Femur (tissue), 1 donor: ENCODE data around the gene PIP5K1A.
A peak's percentile ranks its signal among the peaks of the same experiment; 100 is the strongest.
"Not testable (repeated sequence)": the region's sequence is repeated elsewhere in the genome, so short reads cannot be mapped to it uniquely, and the experiment has no call there.

ENCODE experiments used
- DNase-seq: peaks from one replicate; pipeline ENCODE4 v3.0.0-alpha.2; 2017

The PIP5K1A gene

DNA sequence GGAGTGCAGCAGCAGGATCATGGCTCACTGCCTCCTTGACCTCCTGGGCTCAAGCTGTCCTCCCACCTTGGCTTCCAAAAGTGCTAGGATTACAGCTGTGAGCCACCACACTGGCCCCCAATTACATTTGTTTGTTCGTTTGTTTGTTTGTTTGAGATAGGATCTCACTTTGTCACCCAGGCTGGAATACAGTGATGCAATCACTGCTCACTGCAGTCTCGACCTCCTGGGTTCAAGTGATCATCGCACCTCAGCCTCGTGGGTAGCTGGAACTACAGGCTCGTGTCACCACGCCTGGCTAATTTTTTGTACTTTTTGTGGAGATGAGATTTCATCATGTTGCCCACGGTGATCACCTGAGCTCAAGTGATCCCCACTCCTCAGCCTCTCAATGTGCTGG, 6.3 kb upstream of the PIP5K1A start:
- DNase-seq, result no peak

GRCh38 chr1:151193304-151193703, 5.0 kb upstream of the PIP5K1A start:
- DNase-seq, result no peak

- DNase-seq, result no peak
These were observed 4.5 kb upstream of the PIP5K1A start for GRCh38 chr1:151193856-151194255.

DNA sequence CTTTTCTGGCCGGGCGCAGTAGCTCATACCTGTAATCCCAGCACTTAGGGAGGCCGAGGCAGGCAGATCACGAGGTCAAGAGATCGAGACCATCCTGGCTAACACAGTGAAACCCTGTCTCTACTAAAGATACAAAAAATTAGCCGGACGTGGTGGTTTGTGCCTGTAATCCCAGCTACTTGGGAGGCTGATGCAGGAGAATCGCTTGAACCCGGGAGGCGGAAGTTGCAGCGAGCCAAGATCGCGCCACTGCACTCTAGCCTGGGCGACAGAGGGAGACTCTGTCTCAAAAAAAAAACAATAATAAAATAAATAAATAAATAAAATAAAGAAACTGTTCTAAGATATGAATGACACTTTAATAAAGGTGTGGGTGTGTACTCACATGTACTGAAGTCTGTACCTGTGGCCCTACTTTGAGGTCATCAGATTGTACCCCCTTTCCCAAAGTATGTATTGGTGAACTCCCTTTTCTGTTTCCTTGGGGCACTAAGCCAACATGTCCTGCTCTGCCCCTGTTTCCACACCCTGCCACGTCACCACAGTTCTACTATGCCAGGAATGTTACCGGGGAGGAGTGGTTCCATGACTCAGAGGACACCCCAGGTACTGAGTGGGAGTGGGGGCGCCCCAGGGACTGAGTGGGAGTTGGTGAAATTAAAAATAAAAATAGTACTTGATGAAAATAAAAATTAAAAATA, 3.3 kb upstream of the PIP5K1A start:
- DNase-seq, result not testable (repeated sequence)

- DNase-seq, result peak; percentile 64
These were observed 2.0 kb upstream of the PIP5K1A start for GRCh38 chr1:151196292-151196800.

GRCh38 chr1:151197863-151198253, 494 bp upstream of the PIP5K1A start:
- no peak for DNase-seq

- DNase-seq, result peak; percentile 36
These were observed 1.7 kb downstream of the PIP5K1A start for GRCh38 chr1:151199873-151200581.

GRCh38 chr1:151205381-151205965, 7.1 kb downstream of the PIP5K1A start:
- DNase-seq, result not testable (repeated sequence)

DNA sequence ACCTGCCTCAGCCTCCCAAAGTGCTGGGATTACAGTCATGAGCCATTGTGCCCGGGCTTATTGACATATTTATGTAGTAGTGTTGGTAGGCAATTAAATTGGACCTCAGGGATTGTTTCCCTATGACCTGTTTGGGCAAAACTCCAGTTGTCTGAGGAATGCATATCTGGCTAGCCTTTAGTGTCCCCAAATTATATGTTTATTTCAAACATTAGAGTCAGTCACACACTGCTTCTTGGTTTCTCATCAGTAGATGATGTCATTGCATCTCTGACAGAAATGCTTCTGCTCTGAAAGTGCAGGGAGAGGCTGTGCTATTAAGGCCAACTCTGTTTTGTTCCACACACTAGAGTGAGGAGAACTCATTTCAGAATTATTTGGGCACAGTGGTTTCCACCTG, 12.5 kb downstream of the PIP5K1A start:
- no peak for DNase-seq

GRCh38 chr1:151211972-151212705, 13.8 kb downstream of the PIP5K1A start:
- DNase-seq, result no peak

GRCh38 chr1:151213560-151213959, 15.2 kb downstream of the PIP5K1A start:
- no peak for DNase-seq

DNA sequence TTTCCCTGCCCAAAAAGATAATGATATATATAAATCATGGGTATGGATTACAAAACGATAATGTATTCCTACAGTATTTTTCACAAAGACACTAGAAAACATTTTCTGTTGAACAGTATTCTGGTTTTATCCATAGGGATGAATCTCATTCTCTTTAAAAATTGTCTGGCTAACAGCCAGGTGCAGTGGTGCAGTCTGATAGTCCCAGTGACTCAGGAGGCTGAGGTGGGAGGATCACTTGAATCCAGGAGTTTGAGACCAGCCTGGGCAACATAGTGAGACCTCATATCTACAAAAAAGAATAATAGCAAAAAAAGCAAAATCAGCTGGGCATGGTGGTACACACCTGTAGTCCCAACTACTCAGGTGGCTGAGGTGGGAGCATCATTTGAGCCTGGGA, 23.3 kb downstream of the PIP5K1A start:
- no peak for DNase-seq

- no peak for DNase-seq
These were observed 23.8 kb downstream of the PIP5K1A start for GRCh38 chr1:151222130-151222529.

- no peak for DNase-seq
These were observed 36.9 kb downstream of the PIP5K1A start for GRCh38 chr1:151235235-151235634.

DNA sequence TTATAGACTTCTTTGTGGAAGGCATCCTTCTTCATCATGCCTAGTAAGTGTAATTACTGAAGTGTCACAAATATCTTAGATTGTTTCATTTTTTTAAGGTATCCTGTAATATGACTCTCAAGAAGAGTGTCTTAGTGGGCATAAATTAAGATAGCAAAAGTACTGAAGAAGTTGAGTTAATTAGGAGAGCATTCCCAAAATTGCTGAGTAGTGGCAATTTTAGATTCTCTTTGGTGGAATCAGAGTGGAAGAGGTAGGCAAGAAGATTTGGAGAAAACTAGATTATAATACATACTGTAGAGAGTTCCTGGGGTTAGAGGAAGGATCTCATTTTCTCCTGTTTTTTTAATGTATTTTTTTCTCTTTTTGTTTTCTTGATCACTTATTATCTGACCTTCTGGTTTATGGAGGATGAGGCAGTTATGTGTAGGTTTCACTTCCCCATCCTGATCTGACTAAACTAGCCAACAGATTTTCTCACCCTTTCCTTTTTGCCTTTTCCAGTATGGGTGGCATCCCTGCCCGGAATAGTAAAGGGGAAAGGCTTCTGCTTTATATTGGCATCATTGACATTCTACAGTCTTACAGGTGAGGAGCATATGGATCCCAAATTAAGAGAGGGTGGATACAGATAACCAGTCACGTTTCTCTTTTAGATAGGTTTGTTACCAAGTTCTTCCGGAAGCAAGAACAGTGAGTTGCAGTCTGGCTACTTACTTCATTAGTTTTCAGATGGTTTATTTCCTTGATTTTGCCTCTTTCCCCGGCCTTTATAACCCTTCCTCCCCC, 39.5 kb downstream of the PIP5K1A start:
- no peak for DNase-seq

DNA sequence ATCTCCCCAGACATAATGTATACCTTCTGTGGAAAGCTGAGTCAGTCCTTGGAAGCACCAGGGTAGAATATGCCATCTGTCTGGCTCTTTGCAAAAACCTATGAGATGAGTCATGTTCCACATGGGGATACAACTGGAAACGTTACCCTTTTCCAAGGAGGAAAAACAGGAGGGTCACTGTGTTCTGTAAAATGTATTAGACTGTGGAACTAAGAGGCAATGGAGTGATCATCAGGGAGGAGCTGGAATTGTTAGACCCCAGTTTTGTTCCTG, 40.1 kb downstream of the PIP5K1A start:
- no peak for DNase-seq

- DNase-seq, result no peak
These were observed 44.1 kb downstream of the PIP5K1A start for GRCh38 chr1:151242442-151242841.

DNA sequence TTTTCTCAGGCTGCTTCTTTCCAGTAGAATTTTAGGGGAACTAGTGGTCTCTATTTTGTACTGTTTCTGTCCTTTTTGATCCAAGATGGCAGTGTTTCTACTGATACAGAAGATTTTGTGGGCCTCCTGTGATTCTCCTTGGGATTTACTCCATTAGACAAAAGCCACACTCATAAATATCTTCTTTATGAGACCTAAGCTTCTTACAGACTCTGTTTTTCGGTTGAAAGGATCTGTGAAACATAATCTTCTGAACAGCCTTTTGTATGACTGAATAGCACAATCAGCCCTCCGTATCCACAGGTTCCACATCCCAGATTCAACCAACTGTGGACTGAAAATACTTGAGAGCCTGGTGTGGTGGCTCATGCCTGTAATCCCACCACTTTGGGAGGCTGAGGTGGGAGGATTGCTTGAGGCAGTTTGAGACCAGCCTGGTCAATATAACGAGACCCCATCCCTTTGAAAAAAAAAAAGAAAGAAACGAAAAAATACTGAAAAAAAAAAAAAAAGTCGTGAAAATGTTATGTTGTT, 45.4 kb downstream of the PIP5K1A start:
- DNase-seq, result no peak

DNA sequence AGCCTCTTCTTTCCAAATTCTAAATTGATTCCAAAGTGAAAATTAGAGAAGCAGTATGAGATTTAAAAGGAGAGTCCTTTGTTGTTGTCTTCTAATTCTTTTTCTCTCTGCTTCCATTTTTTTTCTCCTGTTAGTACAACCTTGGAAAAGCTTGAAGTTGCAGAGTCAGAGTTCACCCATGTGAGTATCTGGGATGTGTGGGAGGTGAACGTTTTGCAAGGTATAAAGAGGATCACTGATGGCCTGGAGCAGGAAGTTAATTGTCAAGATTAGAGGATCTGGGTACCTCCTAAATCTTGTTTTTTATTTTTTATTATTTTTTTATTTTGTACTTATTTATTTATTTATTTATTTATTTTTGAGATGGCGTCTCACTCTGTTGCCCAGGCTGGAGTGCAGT, 48.4 kb downstream of the PIP5K1A start:
- DNase-seq, result no peak

GRCh38 chr1:151251656-151252470, 53.5 kb downstream of the PIP5K1A start:
- peak; percentile 70 for DNase-seq
